Esophagus muscularis mucosa (tissue), 4 donors: ENCODE measurements around the gene PACRG. TPM values are rescaled to one million over a fixed set of nuclear protein-coding genes. Genes with fewer than 3 reads are reported as not detected.

ENCODE experiments used
- DNase-seq: peaks from one replicate; pipeline ENCODE4 v3.0.0-alpha.2; 2017; ENCODE audit errors: extremely low spot score
- H3K27ac ChIP-seq, 4 donors: fragments of 200-600 bp; sonication (generic); replicated peaks in 1 of 4; 1 replicate in 3 of 4; 2 replicates in 1 of 4; pipeline ENCODE4 v1.5.1; 2016 to 2019; ENCODE audit warnings: mild to moderate bottlenecking in 1 of 4
- H3K27me3 ChIP-seq, 4 donors: fragments of 200-600 bp; sonication (generic); one replicate each; pipeline versions ENCODE4 v1.5.1 to v1.6.0; 2016 to 2019
- H3K36me3 ChIP-seq, 4 donors: fragments of 200-600 bp; sonication (generic); one replicate each; pipeline ENCODE4 v1.5.1; 2016 to 2019
- H3K4me1 ChIP-seq, 4 donors: fragments of 200-600 bp; sonication (generic); one replicate each; pipeline ENCODE4 v1.5.1; 2016 to 2019
- H3K4me3 ChIP-seq, 4 donors: fragments of 200-600 bp; sonication (generic); 1 replicate in 2 of 4; 2 replicates in 2 of 4; pipeline ENCODE4 v1.5.1; 2016 to 2019; ENCODE audit warnings: mild to moderate bottlenecking in 4 of 4, moderate library complexity in 1 of 4
- H3K9me3 ChIP-seq, 4 donors: fragments of 200-600 bp; sonication (generic); 1 replicate in 3 of 4; 2 replicates in 1 of 4; pipeline ENCODE4 v1.5.1; 2016 to 2019
- CTCF ChIP-seq, 3 experiments: fragments of 200-600 bp in 2 of 3; fragments of 450-650 bp in 1 of 3; sonication (generic) in 2 of 3; IDR thresholded peaks; one replicate each; pipeline ENCODE4 v1.5.1; 2017 to 2019; ENCODE audit warnings: antibody characterized with exemption in 3 of 3, mild to moderate bottlenecking in 2 of 3, moderate library complexity in 1 of 3
- EP300 ChIP-seq: sonication (generic); formaldehyde crosslinking; IDR thresholded peaks from one replicate; pipeline ENCODE4 v1.6.1; 2017; ENCODE audit warnings: antibody characterized with exemption
- POLR2A ChIP-seq: fragments of 450-650 bp; IDR thresholded peaks from one replicate; pipeline ENCODE4 v1.6.1; 2017; ENCODE audit warnings: antibody characterized with exemption, moderate library complexity, mild to moderate bottlenecking, low read depth
- POLR2AphosphoS5 ChIP-seq, 2 donors: sonication (generic); formaldehyde crosslinking; IDR thresholded peaks; one replicate each; pipeline ENCODE4 v1.6.1; 2017; ENCODE audit warnings: antibody characterized with exemption in 2 of 2
- WGBS: methylation state at CpG from one replicate; pipeline ENCODE4 v1.1.5; 2018; 5-methylcytosine and 5-hydroxymethylcytosine counted together
- intact Hi-C: fragments of 100-400 bp; cut with DNase I; formaldehyde crosslinking; loops from one replicate; pipeline ENCODE4 v1.15.1; 2023
- total RNA-seq, 4 donors: library from RNA; depleted of rRNA; stranded (reverse); fragments of >200 nt; gene quantifications; one replicate each; pipeline versions ENCODE4 v1.1.0 to v1.2.1, GENCODE V29; 2016

PACRG gene
- total RNA-seq, 4 donors from 2014 or later = 1.3 to 3.5 (median 1.8) TPM; not detected in 1

GRCh38 chr6:162708971-162709370 is 18.8 kb upstream of the PACRG start:
- H3K27ac ChIP-seq = no peak overlapping the region
- H3K27me3 ChIP-seq = no peaks in the 10 kb centered on the region
- H3K9me3 ChIP-seq = no peaks in the 10 kb centered on the region
- peaks cover 6 to 18% (median 10%) of the 10 kb centered on the region in 4 donors for H3K4me1 ChIP-seq
- no peak for DNase-seq
- intact Hi-C loops = no loop called here
- no peaks in the 10 kb centered on the region for H3K36me3 ChIP-seq
- TF ChIP-seq POLR2AphosphoS5 (IDR thresholded peaks at IDR 0.05) (no peak), EP300 (no peak), POLR2A (no peak), CTCF (IDR thresholded peaks at IDR 0.05) (no peak)
- 98% methylated on average over 6 of the region's 6 CpGs for WGBS
- H3K4me3 ChIP-seq = no peak overlapping the region

GRCh38 chr6:162709431-162709830 is 18.3 kb upstream of the PACRG start:
- intact Hi-C loops = no loop called here
- peaks cover 6 to 18% (median 10%) of the 10 kb centered on the region in 4 donors for H3K4me1 ChIP-seq
- DNase-seq = no peak
- 90% methylated on average over 4 of the region's 4 CpGs for WGBS
- no peak overlapping the region for H3K4me3 ChIP-seq
- H3K27ac ChIP-seq = no peak overlapping the region
- no peaks in the 10 kb centered on the region for H3K9me3 ChIP-seq
- no peaks in the 10 kb centered on the region for H3K27me3 ChIP-seq
- no peak for TF ChIP-seq CTCF (IDR thresholded peaks at IDR 0.05)
- no peak for TF ChIP-seq POLR2A
- no peak for TF ChIP-seq EP300
- no peak for TF ChIP-seq POLR2AphosphoS5 (IDR thresholded peaks at IDR 0.05)
- H3K36me3 ChIP-seq = no peaks in the 10 kb centered on the region

GRCh38 chr6:162710419-162710818 is 17.4 kb upstream of the PACRG start:
- intact Hi-C loops = no loop called here
- DNase-seq = no peak
- WGBS = 79% methylated on average over 1 of the region's 1 CpG

GRCh38 chr6:162710936-162711335 is 16.8 kb upstream of the PACRG start:
- DNase-seq = no peak
- Histone ChIP-seq H3K4me1 (peaks cover under 1 to 10% (median 4%) of the 10 kb centered on the region in 4 donors), H3K9me3 (no peaks in the 10 kb centered on the region), H3K4me3 (no peak overlapping the region), H3K27me3 (no peaks in the 10 kb centered on the region), H3K27ac (no peak overlapping the region), H3K36me3 (no peaks in the 10 kb centered on the region)
- TF ChIP-seq POLR2A (no peak), EP300 (no peak)
- intact Hi-C loops = no loop called here
- WGBS = 95% methylated on average over 2 of the region's 2 CpGs

More at GRCh38 chr6:162710419-162710818, 17.4 kb upstream of the PACRG start:
- Histone ChIP-seq H3K4me3 (no peak overlapping the region), H3K9me3 (no peaks in the 10 kb centered on the region), H3K27ac (no peak overlapping the region), H3K4me1 (peaks cover 5 to 15% (median 9%) of the 10 kb centered on the region in 4 donors), H3K36me3 (no peaks in the 10 kb centered on the region), H3K27me3 (no peaks in the 10 kb centered on the region)
- TF ChIP-seq POLR2AphosphoS5 (IDR thresholded peaks at IDR 0.05) = no peak
- TF ChIP-seq EP300 = no peak
- TF ChIP-seq POLR2A = no peak
- TF ChIP-seq CTCF (IDR thresholded peaks at IDR 0.05) = no peak

GRCh38 chr6:162711376-162711775 is 16.4 kb upstream of the PACRG start:
- 93% methylated on average over 4 of the region's 4 CpGs for WGBS
- Histone ChIP-seq H3K9me3 (no peaks in the 10 kb centered on the region), H3K4me3 (no peak overlapping the region), H3K27me3 (no peaks in the 10 kb centered on the region), H3K36me3 (no peaks in the 10 kb centered on the region), H3K4me1 (peaks cover 0 to 5% (median under 1%) of the 10 kb centered on the region in 4 donors), H3K27ac (no peak overlapping the region)
- DNase-seq = no peak
- TF ChIP-seq CTCF (IDR thresholded peaks at IDR 0.05) (no peak), POLR2AphosphoS5 (IDR thresholded peaks at IDR 0.05) (no peak), POLR2A (no peak), EP300 (no peak)
- intact Hi-C loops = no loop called here
